Fibroblast of pulmonary artery (primary cell): Measurements from ENCODE around the gene IL34.

Experiments
- DNase-seq: peaks from one replicate; pipeline ENCODE4 v3.0.0-alpha.2; 2010; ENCODE audit warnings: low read depth
- H3K4me3 ChIP-seq: replicated peaks from 2 replicates; pipeline ENCODE4 v1.5.1; 2011; ENCODE audit warnings: low read depth, mild to moderate bottlenecking, control low read depth, low read length, moderate library complexity
- TF ChIP-seq, protein P1 (sequence below): IDR thresholded peaks from 2 replicates; pipeline ENCODE4 v1.5.1; 2011; ENCODE audit warnings: mild to moderate bottlenecking, control low read depth, low read length, inconsistent platforms; ENCODE audit errors: missing control alignments

The IL34 gene

DNA sequence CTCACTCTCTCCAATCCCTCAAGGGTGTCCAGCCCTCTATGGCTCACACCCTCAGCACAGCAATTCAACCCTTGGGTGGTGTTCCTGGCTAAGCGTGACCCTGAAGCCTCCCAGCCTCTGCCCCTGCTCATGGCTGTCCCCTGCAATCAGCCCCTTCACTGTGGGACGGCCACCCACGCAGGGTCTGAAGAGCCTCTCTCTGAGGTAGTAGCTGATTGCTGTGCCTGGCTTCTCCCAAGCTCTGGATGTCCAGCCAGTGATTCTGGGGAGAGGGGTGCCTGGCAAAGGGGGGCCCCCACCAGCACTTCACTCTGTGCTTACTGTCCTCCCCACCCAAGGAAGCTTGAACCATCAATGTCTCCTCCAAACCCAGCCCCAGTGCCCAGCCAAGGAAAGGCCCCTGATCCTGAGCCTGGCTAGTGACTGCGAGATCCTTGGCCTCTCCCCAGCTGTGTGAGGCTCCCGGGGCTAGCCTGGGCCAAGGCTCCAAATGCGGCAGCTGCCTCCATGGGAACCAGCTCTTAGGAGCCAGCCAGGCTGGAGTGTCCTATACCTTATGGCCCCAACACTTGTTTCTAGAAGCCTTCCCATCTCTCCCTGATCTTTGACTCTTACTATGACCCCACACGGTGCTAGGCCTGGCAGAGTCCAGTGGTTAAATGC lies 29.6 kb downstream of the IL34 start:
- TF ChIP-seq, protein P1, sequence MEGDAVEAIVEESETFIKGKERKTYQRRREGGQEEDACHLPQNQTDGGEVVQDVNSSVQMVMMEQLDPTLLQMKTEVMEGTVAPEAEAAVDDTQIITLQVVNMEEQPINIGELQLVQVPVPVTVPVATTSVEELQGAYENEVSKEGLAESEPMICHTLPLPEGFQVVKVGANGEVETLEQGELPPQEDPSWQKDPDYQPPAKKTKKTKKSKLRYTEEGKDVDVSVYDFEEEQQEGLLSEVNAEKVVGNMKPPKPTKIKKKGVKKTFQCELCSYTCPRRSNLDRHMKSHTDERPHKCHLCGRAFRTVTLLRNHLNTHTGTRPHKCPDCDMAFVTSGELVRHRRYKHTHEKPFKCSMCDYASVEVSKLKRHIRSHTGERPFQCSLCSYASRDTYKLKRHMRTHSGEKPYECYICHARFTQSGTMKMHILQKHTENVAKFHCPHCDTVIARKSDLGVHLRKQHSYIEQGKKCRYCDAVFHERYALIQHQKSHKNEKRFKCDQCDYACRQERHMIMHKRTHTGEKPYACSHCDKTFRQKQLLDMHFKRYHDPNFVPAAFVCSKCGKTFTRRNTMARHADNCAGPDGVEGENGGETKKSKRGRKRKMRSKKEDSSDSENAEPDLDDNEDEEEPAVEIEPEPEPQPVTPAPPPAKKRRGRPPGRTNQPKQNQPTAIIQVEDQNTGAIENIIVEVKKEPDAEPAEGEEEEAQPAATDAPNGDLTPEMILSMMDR, result no peak
- DNase-seq, result no peak
- H3K4me3 ChIP-seq, result no peak overlapping the region

DNA sequence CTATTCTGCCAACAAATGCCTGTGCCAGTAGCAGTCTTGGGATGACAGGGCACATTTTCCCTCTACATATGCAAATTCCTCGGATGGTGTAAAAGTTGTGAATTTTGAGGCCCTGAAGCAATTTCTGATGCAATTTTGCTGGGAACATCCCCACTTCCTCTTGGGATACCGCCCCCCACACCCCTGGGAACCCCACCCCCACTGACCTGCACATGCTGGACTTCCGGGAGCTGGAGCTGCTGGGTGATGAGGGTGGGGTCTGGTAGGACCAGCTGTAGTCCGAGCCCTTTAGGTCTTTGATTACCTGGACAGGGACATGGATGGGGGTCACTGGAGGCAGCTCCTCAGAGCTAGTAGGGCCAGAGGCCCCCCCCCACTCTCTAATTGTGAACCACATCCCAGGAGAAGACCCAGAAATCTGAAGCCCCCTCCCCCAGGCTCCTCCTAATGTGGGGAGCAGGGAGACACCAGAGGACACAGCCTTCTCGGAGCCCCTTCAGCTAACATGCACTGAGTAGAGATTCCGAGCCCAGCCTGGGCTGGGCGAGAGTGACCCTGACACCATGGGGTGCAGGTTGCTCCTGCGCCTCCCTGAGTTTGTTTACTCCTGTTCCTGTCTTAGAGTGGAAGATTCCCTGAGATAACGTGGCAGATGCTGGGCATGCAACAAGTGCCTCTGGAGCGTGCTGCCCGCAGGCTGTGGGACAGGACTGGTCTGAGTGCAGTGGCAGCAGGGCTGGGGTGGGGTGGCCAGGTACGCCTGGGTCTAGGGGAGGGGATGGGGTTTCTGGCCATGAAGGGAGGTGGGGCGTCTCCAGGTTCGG lies 30.5 kb downstream of the IL34 start:
- no peak for DNase-seq

DNA sequence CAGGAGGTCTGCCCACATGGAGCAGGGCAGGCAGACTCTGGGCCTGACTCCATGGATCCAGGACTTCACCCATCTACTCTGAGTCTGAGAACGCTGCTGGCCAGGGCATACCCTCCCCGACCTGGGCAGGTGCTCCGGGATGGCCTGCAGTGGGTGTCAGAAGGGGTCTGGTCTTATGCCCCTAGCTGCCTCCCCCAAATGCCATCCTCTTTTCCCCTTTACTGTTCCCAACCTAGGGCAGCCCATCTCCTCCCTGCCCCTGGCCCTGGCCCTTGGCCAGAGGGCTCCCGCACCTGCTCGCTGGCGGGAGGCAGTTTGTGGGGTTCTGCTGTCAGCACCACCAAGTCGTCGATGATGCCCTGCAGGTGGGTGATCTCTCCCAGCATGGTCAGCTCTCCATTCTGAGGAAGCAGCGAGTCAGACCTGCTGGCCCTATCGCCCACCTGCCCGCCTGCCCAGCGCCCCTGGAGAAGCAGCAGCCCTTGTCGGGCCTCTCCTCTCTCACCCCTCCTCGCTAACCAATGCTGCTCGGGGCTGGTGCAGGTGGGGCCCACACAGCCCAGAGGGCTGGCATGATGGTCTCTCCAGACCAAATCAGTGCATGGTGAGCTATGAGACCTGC lies 31.3 kb downstream of the IL34 start:
- no peak overlapping the region for H3K4me3 ChIP-seq
- no peak for DNase-seq
- TF ChIP-seq, protein P1, result no peak

More for the DNA sequence above, 30.5 kb downstream of the IL34 start:
- TF ChIP-seq, protein P1, result no peak
- H3K4me3 ChIP-seq, result no peak overlapping the region

DNA sequence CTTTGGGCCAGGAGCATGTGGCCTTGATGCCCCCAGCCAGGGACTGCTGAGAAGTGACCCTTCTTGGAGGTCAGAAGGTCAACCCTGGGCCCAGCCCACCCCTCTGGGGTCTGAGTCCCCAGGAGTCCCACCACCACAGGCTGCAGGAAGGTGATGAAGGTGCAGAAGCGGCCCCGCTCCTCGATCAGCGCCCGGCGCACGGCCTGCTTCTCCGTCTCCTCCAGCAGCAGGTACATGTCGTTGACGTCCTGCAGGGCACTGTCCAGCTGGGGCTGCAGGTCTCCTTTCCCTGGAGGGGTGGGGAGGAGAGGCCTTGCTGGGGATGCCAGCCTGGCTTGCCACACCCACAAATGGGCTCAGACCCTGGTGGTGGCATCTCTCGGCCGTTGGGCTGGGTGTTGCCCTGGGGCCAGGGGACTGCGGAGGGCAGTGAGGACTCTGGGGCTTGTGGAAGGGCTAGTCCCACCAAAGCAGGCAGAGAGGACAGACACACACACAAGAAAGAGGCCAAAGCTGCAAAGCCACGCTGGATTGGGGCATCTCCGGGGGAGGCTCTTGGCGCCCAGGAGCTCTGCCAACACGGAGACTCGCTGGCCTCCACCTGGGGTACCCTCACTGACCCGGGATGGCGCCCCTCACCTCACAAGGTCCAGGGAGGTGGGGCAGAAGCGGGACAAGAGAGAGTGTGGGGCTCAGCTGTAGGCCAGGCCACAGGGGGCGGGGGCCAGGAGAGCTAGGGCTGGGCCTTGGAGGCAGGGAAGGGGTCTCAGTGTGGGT lies 31.9 kb downstream of the IL34 start:
- H3K4me3 ChIP-seq, result no peak overlapping the region
- DNase-seq, result no peak
- TF ChIP-seq, protein P1, result no peak

GRCh38 chr16:70678898-70679670 lies 32.7 kb downstream of the IL34 start:
- no peak for DNase-seq
- TF ChIP-seq, protein P1, result no peak
- H3K4me3 ChIP-seq, result no peak overlapping the region

GRCh38 chr16:70679671-70680494 lies 33.5 kb downstream of the IL34 start:
- TF ChIP-seq, protein P1, result peak; percentile 4
- no peak overlapping the region for H3K4me3 ChIP-seq
- DNase-seq, result no peak
